Vagina (tissue), 2 donors: Measurements from ENCODE around the gene GAB2.

Source experiments
- CTCF ChIP-seq, 3 experiments: fragments of 450-650 bp in 2 of 3; fragments of 200-600 bp in 1 of 3; sonication (generic) in 1 of 3; IDR thresholded peaks; one replicate each; pipeline ENCODE4 v1.5.1; 2017 to 2019; ENCODE audit warnings: antibody characterized with exemption in 3 of 3, mild to moderate bottlenecking in 2 of 3, moderate library complexity in 2 of 3
- POLR2A ChIP-seq, 2 donors: fragments of 450-650 bp; IDR thresholded peaks; one replicate each; pipeline ENCODE4 v1.6.1; 2017; ENCODE audit warnings: antibody characterized with exemption in 2 of 2, mild to moderate bottlenecking in 2 of 2, moderate library complexity in 2 of 2
- POLR2AphosphoS5 ChIP-seq, 2 donors: sonication (generic); formaldehyde crosslinking; IDR thresholded peaks; one replicate each; pipeline ENCODE4 v1.9.0; 2017; ENCODE audit warnings: antibody characterized with exemption in 2 of 2, mild to moderate bottlenecking in 2 of 2, low read depth in 1 of 2; ENCODE audit not compliant: insufficient read depth in 1 of 2

GRCh38 chr11:78423241-78423640, 5.6 kb upstream of the GAB2 start:
- TF ChIP-seq CTCF (IDR thresholded peaks at IDR 0.05) = no peak
- TF ChIP-seq POLR2A (IDR thresholded peaks at IDR 0.05) = no peak
- TF ChIP-seq POLR2AphosphoS5 (IDR thresholded peaks at IDR 0.05; ENCODE audit: insufficient read depth in 1 of 2, low read depth in 1 of 2) = no peak
